Endodermal cell (in vitro differentiated cells): ENCODE results near the gene DACH1. TPM values are rescaled to one million over a fixed set of nuclear protein-coding genes. Genes with fewer than 3 reads are reported as not detected.
A peak's percentile ranks its signal among the peaks of the same experiment; 100 is the strongest.

Experiments used
- DNase-seq: peaks from one replicate; pipeline ENCODE4 v3.0.0-alpha.2; 2017
- H3K27ac ChIP-seq: 2 replicates; pipeline ENCODE4 v1.5.1; 2013; ENCODE audit warnings: mild to moderate bottlenecking, low read depth, low read length, moderate library complexity
- H3K27me3 ChIP-seq: 2 replicates; pipeline ENCODE4 v1.6.1; 2013; ENCODE audit warnings: mild to moderate bottlenecking, low read length, moderate library complexity; ENCODE audit not compliant: insufficient read depth, control insufficient read depth, poor library complexity, severe bottlenecking
- H3K36me3 ChIP-seq: 2 replicates; pipeline ENCODE4 v1.7.0; 2013; ENCODE audit warnings: mild to moderate bottlenecking, low read length, moderate library complexity; ENCODE audit not compliant: control insufficient read depth, insufficient read depth
- H3K4me1 ChIP-seq: one replicate; pipeline ENCODE4 v1.7.0; 2013; ENCODE audit warnings: low read length; ENCODE audit not compliant: control insufficient read depth, insufficient read depth
- H3K4me3 ChIP-seq: 2 replicates; pipeline ENCODE4 v1.5.1; 2013; ENCODE audit warnings: mild to moderate bottlenecking, low read length, moderate library complexity
- H3K9ac ChIP-seq: 2 replicates; pipeline ENCODE4 v1.6.1; 2013; ENCODE audit warnings: mild to moderate bottlenecking, low read length, moderate library complexity; ENCODE audit not compliant: poor library complexity, severe bottlenecking; ENCODE audit errors: extremely low read depth
- H3K9me3 ChIP-seq: 2 replicates; pipeline ENCODE4 v1.6.1; 2013; ENCODE audit warnings: mild to moderate bottlenecking, low read length, moderate library complexity; ENCODE audit not compliant: control insufficient read depth
- H3K27ac Mint-ChIP-seq: 2 replicates; pipeline ENCODE4 v1.8.0; 2020; ENCODE audit warnings: mixed read lengths
- H3K27me3 Mint-ChIP-seq: 2 replicates; pipeline ENCODE4 v1.8.0; 2021; ENCODE audit warnings: mild to moderate bottlenecking, mixed read lengths; ENCODE audit not compliant: insufficient read depth
- H3K36me3 Mint-ChIP-seq: 2 replicates; pipeline ENCODE4 v1.8.0; 2020; ENCODE audit warnings: low read depth, mixed read lengths
- H3K4me1 Mint-ChIP-seq: 2 replicates; pipeline ENCODE4 v1.8.0; 2020; ENCODE audit warnings: mixed read lengths
- H3K4me3 Mint-ChIP-seq: 2 replicates; pipeline ENCODE4 v1.8.0; 2020; ENCODE audit warnings: mild to moderate bottlenecking, moderate library complexity, mixed read lengths
- H3K9me3 Mint-ChIP-seq: 2 replicates; pipeline ENCODE4 v1.8.0; 2020; ENCODE audit warnings: mild to moderate bottlenecking, mixed read lengths
- WGBS, 2 experiments: methylation state at CpG; one replicate each; pipeline versions ENCODE4 v1.1.5 to v1.1.7; 2013; ENCODE audit warnings: missing lambda C conversion rate in 2 of 2, mixed read lengths in 1 of 2; ENCODE audit not compliant: insufficient coverage in 1 of 2, insufficient read length in 1 of 2; 5-methylcytosine and 5-hydroxymethylcytosine counted together
- total RNA-seq, 2 donors: library from RNA; stranded (reverse); fragmentation: NEBNext Ultra II Directional in 1 of 2; extraction: Animal tissue kit (Norgen Biotek cat#: 25700) in 1 of 2; gene quantifications; 2 replicates in 1 of 2; 3 replicates in 1 of 2; pipeline ENCODE4 v1.2.1, GENCODE V29; 2021
- TF ChIP-seq, protein P1 (sequence below): fragments of 200-600 bp; sonication (generic); conservative IDR thresholded peaks from 2 replicates; pipeline ENCODE4 v1.5.0; 2021; ENCODE audit warnings: antibody characterized with exemption, mild to moderate bottlenecking

Gene DACH1
- total RNA-seq, 2 donors from 2014 or later = 0.81 to 1.2 TPM

DNA sequence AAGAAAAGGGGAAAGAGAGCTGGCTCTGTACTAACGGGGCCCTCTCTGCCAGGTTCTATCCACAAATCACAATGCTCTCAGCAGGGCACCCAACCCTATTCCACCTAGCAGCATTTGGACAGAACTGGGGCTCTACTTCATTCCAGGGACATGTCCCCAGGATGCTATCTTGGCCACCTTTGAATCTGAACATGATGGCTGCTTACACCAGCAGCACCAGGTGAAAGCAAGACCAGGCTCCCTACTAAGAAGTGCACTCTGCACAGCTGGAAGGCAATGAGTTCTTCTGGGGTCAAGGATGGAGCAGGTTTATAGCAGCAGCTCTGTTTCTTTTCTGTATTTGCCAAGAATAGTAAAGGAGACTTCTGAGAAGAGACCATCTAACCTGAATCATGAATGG lies 222.4 kb downstream of the DACH1 start:
- H3K9ac ChIP-seq = no peak overlapping the region
- H3K27ac ChIP-seq = peak overlapping the region; percentile 52
- Mint-ChIP-seq H3K27ac (no peak overlapping the region), H3K9me3 (no peaks in the 10 kb centered on the region), H3K36me3 (no peaks in the 10 kb centered on the region), H3K27me3 (no peaks in the 10 kb centered on the region), H3K4me3 (no peak overlapping the region), H3K4me1 (peaks cover 2% of the 10 kb centered on the region)
- H3K36me3 ChIP-seq = no peaks in the 10 kb centered on the region
- 100% methylated on average over 1 of the region's 1 CpG; no CpG with 5 or more reads in 1 of the 2 experiments for WGBS, 2 experiments
- no peaks in the 10 kb centered on the region for H3K27me3 ChIP-seq
- no peak overlapping the region for H3K4me3 ChIP-seq
- no peaks in the 10 kb centered on the region for H3K4me1 ChIP-seq
- no peaks in the 10 kb centered on the region for H3K9me3 ChIP-seq
- TF ChIP-seq, protein P1, sequence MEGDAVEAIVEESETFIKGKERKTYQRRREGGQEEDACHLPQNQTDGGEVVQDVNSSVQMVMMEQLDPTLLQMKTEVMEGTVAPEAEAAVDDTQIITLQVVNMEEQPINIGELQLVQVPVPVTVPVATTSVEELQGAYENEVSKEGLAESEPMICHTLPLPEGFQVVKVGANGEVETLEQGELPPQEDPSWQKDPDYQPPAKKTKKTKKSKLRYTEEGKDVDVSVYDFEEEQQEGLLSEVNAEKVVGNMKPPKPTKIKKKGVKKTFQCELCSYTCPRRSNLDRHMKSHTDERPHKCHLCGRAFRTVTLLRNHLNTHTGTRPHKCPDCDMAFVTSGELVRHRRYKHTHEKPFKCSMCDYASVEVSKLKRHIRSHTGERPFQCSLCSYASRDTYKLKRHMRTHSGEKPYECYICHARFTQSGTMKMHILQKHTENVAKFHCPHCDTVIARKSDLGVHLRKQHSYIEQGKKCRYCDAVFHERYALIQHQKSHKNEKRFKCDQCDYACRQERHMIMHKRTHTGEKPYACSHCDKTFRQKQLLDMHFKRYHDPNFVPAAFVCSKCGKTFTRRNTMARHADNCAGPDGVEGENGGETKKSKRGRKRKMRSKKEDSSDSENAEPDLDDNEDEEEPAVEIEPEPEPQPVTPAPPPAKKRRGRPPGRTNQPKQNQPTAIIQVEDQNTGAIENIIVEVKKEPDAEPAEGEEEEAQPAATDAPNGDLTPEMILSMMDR = no peak
- DNase-seq = no peak

DNA sequence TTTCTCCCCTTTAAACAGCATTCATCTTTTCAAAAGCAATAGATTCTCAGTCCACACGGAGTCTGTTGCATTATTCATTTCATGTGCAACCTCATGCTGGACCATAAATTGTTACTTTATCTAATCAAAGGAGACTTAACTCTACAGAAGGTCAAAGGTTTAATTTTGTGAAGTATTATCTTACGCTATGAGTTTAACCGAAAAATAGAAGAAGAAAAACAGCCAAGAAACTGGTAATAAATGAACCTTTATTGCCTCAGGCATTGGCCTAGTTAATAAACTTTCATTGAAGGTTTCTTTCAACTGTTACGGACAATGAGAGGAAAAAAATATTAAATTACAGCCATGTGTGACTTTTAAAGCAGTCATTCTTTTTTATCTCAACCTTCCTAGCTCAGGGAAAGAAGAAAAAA lies 223.6 kb downstream of the DACH1 start:
- DNase-seq = no peak
- H3K36me3 ChIP-seq = no peaks in the 10 kb centered on the region
- TF ChIP-seq, protein P1 = no peak
- H3K9ac ChIP-seq = no peak overlapping the region
- H3K27me3 ChIP-seq = no peaks in the 10 kb centered on the region
- 73 to 93% methylated on average over 2 to 4 of the region's 4 CpGs for WGBS, 2 experiments
- no peak overlapping the region for H3K4me3 ChIP-seq
- H3K9me3 Mint-ChIP-seq = no peaks in the 10 kb centered on the region
- no peaks in the 10 kb centered on the region for H3K36me3 Mint-ChIP-seq
- no peak overlapping the region for H3K27ac Mint-ChIP-seq
- no peaks in the 10 kb centered on the region for H3K4me1 ChIP-seq
- peaks cover 2% of the 10 kb centered on the region for H3K4me1 Mint-ChIP-seq
- no peaks in the 10 kb centered on the region for H3K9me3 ChIP-seq
- peak overlapping the region; percentile 45 for H3K27ac ChIP-seq
- no peaks in the 10 kb centered on the region for H3K27me3 Mint-ChIP-seq
- H3K4me3 Mint-ChIP-seq = no peak overlapping the region

DNA sequence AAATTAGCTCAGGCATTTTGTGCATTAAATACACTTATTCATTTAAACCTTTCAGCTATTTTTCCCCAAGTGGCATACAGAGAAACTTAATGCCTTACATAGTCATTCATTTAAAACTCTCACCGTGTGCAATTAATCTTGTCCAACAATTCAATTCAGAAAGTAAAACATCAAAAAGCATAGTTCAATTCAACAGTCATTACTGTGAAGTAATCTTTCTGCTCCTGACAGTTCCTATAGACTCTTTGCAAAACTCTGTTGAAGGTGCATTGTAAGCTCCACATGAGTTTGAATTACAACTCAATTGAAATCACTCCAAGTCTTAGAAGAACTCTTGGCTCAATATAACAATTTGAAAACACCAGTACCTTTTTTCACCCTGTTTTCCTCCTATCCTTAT lies 228.3 kb downstream of the DACH1 start:
- no peaks in the 10 kb centered on the region for H3K27me3 Mint-ChIP-seq
- no peaks in the 10 kb centered on the region for H3K36me3 Mint-ChIP-seq
- H3K9ac ChIP-seq = no peak overlapping the region
- H3K4me1 ChIP-seq = no peaks in the 10 kb centered on the region
- H3K27me3 ChIP-seq = no peaks in the 10 kb centered on the region
- TF ChIP-seq, protein P1 = no peak
- H3K4me3 Mint-ChIP-seq = no peak overlapping the region
- H3K4me1 Mint-ChIP-seq = peaks cover 1% of the 10 kb centered on the region
- no peak for DNase-seq
- H3K27ac ChIP-seq = peak overlapping the region; percentile 6
- H3K9me3 ChIP-seq = no peaks in the 10 kb centered on the region
- H3K27ac Mint-ChIP-seq = no peak overlapping the region
- H3K9me3 Mint-ChIP-seq = no peaks in the 10 kb centered on the region
- WGBS, 2 experiments = 56 to 81% methylated on average over 1 of the region's 1 CpG
- H3K36me3 ChIP-seq = no peaks in the 10 kb centered on the region
- H3K4me3 ChIP-seq = no peak overlapping the region
